Effector memory CD8-positive, alpha-beta T cell (primary cell): ENCODE data around the gene AIMP2.

Experiments used
- ATAC-seq: fragments of 150-1000 bp; cut with Tn5 transposase; replicated peaks from 2 replicates; pipeline ENCODE4 v1.10.0; 2021; ENCODE audit warnings: mild to moderate bottlenecking, moderate library complexity
- DNase-seq, 3 experiments: peaks; one replicate each; pipeline ENCODE4 v3.0.0; 2021
- H3K27ac Mint-ChIP-seq, 2 donors: one replicate each; pipeline ENCODE4 v1.8.0; 2022; ENCODE audit warnings: mild to moderate bottlenecking in 2 of 2, mixed read lengths in 2 of 2, moderate library complexity in 2 of 2
- H3K27me3 Mint-ChIP-seq, 2 donors: one replicate each; pipeline ENCODE4 v1.8.0; 2022; ENCODE audit warnings: mixed read lengths in 2 of 2
- H3K36me3 Mint-ChIP-seq: one replicate; pipeline ENCODE4 v1.8.0; 2022; ENCODE audit warnings: mild to moderate bottlenecking, moderate library complexity, mixed read lengths; ENCODE audit not compliant: insufficient read depth
- H3K4me1 Mint-ChIP-seq, 2 donors: one replicate each; pipeline ENCODE4 v1.8.0; 2022; ENCODE audit warnings: low read depth in 2 of 2, mixed read lengths in 2 of 2
- H3K4me3 Mint-ChIP-seq, 2 donors: one replicate each; pipeline ENCODE4 v1.8.0; 2022; ENCODE audit warnings: mild to moderate bottlenecking in 2 of 2, mixed read lengths in 2 of 2, moderate library complexity in 2 of 2
- H3K9me3 Mint-ChIP-seq, 2 donors: one replicate each; pipeline ENCODE4 v1.8.0; 2022; ENCODE audit warnings: mixed read lengths in 2 of 2

Gene AIMP2

DNA sequence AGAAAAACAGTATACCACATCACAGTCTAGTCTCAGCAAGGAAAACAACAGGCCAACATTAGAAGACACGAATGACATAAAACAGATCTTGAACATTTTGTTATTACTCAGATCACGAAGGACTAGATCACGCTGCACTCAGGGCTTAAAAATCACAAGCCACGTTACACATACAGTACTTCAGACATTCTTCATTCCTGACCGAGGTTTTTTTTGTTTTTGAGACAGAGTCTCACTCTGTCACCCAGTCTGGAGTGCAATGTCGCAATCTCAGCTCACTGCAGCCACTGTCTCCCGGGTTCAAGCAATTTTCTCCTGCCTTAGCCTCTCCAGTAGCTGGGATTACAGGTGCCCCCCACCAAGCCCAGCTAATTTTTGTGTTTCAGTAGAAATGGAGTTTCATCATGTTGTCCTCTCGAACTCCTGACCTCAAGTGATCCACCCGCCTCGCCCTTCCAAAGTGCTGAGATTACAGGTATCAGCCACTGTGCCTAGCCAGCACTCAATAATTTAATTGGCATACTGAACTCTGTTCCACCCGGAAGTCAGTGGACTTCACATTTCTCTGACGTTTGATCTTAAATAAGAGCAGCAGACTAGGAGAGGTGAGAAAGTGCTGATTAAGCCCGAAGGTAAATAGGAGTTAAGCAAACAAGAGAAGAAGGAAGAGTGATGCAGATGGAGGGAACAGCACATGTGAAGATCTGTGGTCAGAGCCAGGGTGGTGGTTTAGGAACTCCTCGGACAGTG lies 3.5 kb downstream of the AIMP2 start:
- no peaks in the 10 kb centered on the region for H3K9me3 Mint-ChIP-seq
- no peak for ATAC-seq
- DNase-seq: no peak
- H3K36me3 Mint-ChIP-seq: peaks cover 26% of the 10 kb centered on the region
- H3K4me1 Mint-ChIP-seq: peaks cover 11 to 17% of the 10 kb centered on the region in 2 donors
- H3K27ac Mint-ChIP-seq: peak overlapping the region in 1 of 2 donors; percentile 77
- no peaks in the 10 kb centered on the region for H3K27me3 Mint-ChIP-seq
- no peak overlapping the region for H3K4me3 Mint-ChIP-seq

- peaks cover 51% of the 10 kb centered on the region for H3K36me3 Mint-ChIP-seq
- peaks cover 5 to 6% of the 10 kb centered on the region in 2 donors for H3K4me1 Mint-ChIP-seq
- ATAC-seq: no peak
- H3K4me3 Mint-ChIP-seq: no peak overlapping the region
- DNase-seq: no peak
- no peaks in the 10 kb centered on the region for H3K9me3 Mint-ChIP-seq
- no peak overlapping the region for H3K27ac Mint-ChIP-seq
- no peaks in the 10 kb centered on the region for H3K27me3 Mint-ChIP-seq
Observed at GRCh38 chr7:6015917-6016652, 7.0 kb downstream of the AIMP2 start.

DNA sequence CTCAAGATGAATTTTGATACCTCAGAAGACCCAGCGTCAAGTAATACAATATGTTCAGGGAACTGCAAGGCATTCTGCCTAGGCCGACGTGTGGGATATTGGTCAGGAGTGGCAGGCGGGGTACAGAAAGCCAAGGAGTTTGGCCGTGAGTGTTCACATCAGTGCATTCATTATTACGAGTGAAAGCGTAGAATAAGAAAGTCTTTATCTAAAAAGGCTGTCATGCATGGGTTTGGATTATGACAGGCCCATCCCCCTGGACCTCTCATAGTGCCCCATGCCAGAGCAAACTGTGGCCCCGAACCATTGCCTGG lies 7.5 kb downstream of the AIMP2 start:
- peaks cover 54% of the 10 kb centered on the region for H3K36me3 Mint-ChIP-seq
- peaks cover 5% of the 10 kb centered on the region in 2 donors for H3K4me1 Mint-ChIP-seq
- no peak overlapping the region for H3K27ac Mint-ChIP-seq
- no peaks in the 10 kb centered on the region for H3K27me3 Mint-ChIP-seq
- no peak overlapping the region for H3K4me3 Mint-ChIP-seq
- no peaks in the 10 kb centered on the region for H3K9me3 Mint-ChIP-seq
- DNase-seq (no peak), ATAC-seq (no peak)

DNA sequence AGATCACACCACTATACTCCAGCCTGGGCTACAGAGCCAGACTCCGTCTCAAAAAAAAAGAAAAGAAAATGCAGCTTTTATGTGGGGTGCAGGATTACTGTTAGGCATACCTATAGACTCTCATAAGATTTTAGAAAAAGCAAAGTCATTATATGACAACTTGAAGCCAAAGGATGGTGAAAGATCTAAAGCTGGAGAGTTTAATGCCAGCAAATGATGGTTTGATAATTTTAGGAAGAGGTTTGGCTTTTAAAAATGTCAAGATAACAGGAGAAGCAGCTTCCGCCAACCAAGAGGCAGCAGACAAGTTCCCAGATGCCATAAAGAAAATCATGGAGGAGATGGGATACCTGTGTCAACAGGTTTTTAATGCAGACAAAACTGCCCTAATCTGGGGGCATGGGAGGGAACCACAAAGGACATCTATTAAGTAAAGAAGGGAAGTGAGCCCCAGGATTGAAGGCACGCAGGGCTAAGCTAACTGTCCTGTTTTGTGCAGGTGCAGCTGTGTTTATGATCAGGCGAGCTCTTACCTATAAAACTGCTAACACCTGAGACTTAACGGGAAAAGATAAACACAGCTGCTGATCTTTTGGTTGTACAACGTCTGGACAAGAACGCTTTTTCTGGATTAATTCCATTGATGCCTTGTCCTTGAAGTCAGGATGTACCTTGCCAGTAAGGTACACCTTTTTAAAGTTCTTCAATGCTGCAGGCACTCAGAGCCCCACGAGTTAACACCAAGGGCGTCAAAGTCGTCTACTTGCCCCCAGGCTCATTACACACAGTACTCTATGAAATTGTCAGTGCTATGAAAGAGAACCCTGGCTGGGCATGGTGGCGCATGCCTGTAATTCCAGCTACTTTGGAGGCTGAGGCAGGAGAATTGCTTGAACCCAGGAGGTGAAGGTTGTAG lies 11.6 kb downstream of the AIMP2 start:
- Mint-ChIP-seq H3K27me3 (no peaks in the 10 kb centered on the region), H3K36me3 (peaks cover 80% of the 10 kb centered on the region), H3K4me3 (no peak overlapping the region), H3K9me3 (no peaks in the 10 kb centered on the region), H3K4me1 (peaks cover 3 to 6% of the 10 kb centered on the region in 2 donors), H3K27ac (peak overlapping the region in 1 of 2 donors; percentile 41)
- ATAC-seq (no peak), DNase-seq (no peak)

- Mint-ChIP-seq H3K4me1 (peaks cover 16 to 17% of the 10 kb centered on the region in 2 donors), H3K4me3 (no peak overlapping the region), H3K27me3 (no peaks in the 10 kb centered on the region), H3K27ac (peak overlapping the region in 1 of 2 donors; percentile 46), H3K36me3 (peaks cover 82% of the 10 kb centered on the region), H3K9me3 (no peaks in the 10 kb centered on the region)
- DNase-seq (no peak), ATAC-seq (no peak)
Observed at GRCh38 chr7:6022707-6023106, 13.6 kb downstream of the AIMP2 start.

DNA sequence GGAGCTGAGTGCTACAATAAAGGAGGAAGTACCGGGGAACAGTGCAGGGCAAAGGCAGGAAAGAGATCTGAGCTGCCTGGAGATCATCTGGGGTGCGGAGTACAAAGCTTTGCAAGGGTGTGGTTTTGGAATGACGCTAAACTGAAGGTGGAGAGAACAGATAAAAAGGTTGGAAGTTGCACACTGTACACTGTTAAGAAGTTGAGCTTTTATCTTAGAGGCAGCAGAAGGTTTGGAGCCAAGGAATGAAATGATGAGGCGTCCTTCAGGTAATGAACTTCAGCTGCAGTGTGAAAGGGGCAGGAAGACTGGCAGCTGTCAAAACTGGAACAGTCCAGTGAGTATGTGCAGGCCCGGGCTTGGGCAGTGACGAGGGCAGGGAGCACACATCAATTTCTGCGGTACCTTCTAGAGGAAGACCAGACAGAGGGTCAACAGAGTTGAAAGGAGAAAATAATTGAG lies 14.9 kb downstream of the AIMP2 start:
- Mint-ChIP-seq H3K27ac (peak overlapping the region in 1 of 2 donors; percentile 20), H3K27me3 (no peaks in the 10 kb centered on the region), H3K4me1 (peaks cover 16 to 17% of the 10 kb centered on the region in 2 donors), H3K9me3 (no peaks in the 10 kb centered on the region), H3K4me3 (no peak overlapping the region), H3K36me3 (peaks cover 82% of the 10 kb centered on the region)
- ATAC-seq (no peak), DNase-seq (no peak)

GRCh38 chr7:6026011-6026819 lies 17.1 kb downstream of the AIMP2 start:
- Mint-ChIP-seq H3K27ac (peak overlapping the region; percentile 88 to 93), H3K4me3 (peak overlapping the region; percentile 80 to 81)

DNA sequence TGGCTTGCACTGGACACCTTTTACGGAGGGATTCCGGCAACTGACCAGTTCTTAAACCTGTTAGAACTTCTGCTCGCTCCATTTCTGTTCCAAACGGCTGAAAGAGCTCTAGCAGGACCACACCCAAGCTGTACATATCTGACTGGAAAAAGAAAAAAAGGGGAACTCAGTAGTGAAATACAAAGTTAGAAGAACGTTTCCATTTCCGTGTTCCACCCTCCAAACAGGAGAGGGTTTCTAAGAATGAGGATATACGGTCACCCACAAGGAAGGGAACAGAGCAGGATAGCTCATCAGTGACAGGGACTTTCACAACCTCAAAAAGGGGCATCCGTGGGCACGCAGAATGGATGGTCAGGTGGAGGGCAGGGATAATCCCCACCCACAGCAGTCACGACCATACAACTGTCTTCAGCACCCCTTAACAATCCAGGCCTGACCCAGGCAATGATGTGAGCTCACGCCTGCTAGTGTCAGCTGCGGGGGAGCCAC lies 17.8 kb downstream of the AIMP2 start:
- Mint-ChIP-seq H3K9me3 (no peaks in the 10 kb centered on the region), H3K4me1 (peaks cover 22 to 26% of the 10 kb centered on the region in 2 donors), H3K27me3 (no peaks in the 10 kb centered on the region), H3K36me3 (peaks cover 64% of the 10 kb centered on the region), H3K27ac (peak overlapping the region; percentile 88 to 93), H3K4me3 (peak overlapping the region; percentile 80 to 81)
- no peak for ATAC-seq
- DNase-seq: no peak

More at GRCh38 chr7:6026011-6026819, 17.1 kb downstream of the AIMP2 start:
- Mint-ChIP-seq H3K27me3 (no peaks in the 10 kb centered on the region), H3K4me1 (peaks cover 16 to 19% of the 10 kb centered on the region in 2 donors), H3K36me3 (peaks cover 66% of the 10 kb centered on the region), H3K9me3 (no peaks in the 10 kb centered on the region)
- ATAC-seq (peak; percentile 100), DNase-seq (peak; percentile 62 to 69 (median 63))

DNA sequence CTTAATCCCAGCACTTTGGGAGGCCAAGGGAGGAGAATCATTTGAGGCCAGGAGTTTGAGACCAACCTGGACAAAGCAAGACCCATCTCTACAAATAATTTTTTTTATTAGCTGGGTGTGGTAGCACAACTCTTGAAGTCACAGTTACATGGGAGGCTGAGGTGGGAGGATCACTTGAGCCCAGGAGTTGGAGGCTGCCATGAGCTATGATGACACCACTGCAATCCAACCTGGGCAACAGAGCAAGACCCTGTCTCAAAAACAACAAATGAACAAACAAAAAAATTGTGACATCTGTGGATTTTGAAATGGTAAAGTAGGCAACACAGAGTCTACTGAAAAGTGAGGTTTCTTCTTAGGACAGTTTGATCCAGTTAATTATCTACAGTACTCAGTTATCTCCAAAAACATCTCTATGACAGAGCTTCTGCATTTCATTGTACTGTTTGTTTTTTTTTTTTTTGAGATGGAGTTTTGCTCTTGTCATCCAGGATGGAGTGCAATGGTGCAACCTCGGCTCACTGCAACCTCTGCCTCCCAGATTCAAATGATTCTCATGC lies 18.8 kb downstream of the AIMP2 start:
- no peak for DNase-seq
- peak overlapping the region; percentile 88 to 93 for H3K27ac Mint-ChIP-seq

GRCh38 chr7:6028563-6028962 lies 19.5 kb downstream of the AIMP2 start:
- DNase-seq (no peak), ATAC-seq (no peak)
- H3K9me3 Mint-ChIP-seq: no peaks in the 10 kb centered on the region
- peaks cover 51% of the 10 kb centered on the region for H3K36me3 Mint-ChIP-seq
- peaks cover 25 to 35% of the 10 kb centered on the region in 2 donors for H3K4me1 Mint-ChIP-seq
- no peaks in the 10 kb centered on the region for H3K27me3 Mint-ChIP-seq
- peak overlapping the region in 1 of 2 donors; percentile 51 for H3K27ac Mint-ChIP-seq
- no peak overlapping the region for H3K4me3 Mint-ChIP-seq

More for the DNA sequence above, 18.8 kb downstream of the AIMP2 start:
- H3K9me3 Mint-ChIP-seq: no peaks in the 10 kb centered on the region
- ATAC-seq: no peak
- H3K36me3 Mint-ChIP-seq: peaks cover 55% of the 10 kb centered on the region
- no peaks in the 10 kb centered on the region for H3K27me3 Mint-ChIP-seq
- H3K4me3 Mint-ChIP-seq: no peak overlapping the region
- peaks cover 21 to 32% of the 10 kb centered on the region in 2 donors for H3K4me1 Mint-ChIP-seq

GRCh38 chr7:6030988-6031387 lies 21.9 kb downstream of the AIMP2 start, which contains the start of gene ANKRD61:
TSS of gene ANKRD61 (plus strand) at chr7:6031376. CDS start at chr7:6031376, 0 bp downstream.
- Mint-ChIP-seq H3K36me3 (peaks cover 48% of the 10 kb centered on the region), H3K4me1 (peaks cover 25 to 32% of the 10 kb centered on the region in 2 donors), H3K27ac (peak within 1 kb of the TSS; percentile 60 to 78), H3K4me3 (peak within 1 kb of the TSS; percentile 64 to 75), H3K27me3 (no peaks in the 10 kb centered on the region), H3K9me3 (no peaks in the 10 kb centered on the region)
- ATAC-seq (no peak), DNase-seq (no peak)

DNA sequence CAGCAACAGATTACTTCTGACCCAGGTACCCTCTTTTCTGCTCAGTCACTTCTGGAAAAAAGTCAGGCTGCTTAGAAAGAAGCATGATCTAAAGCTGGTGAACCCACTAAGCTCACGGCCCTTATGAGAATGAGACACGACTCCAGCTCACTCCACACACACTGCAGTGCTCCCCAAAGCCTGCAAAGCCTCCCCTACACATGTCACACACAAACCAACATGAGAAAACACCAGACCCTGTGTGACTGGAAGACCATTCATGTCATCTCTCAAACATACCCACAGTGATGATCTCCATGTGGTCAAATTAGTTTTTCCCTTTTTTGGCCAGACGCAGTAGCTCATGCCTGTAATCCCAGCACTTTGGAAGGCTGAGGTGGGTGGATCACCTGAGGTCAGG lies 22.5 kb downstream of the AIMP2 start:
- ATAC-seq: peak; percentile 58
- H3K27ac Mint-ChIP-seq: peak overlapping the region; percentile 60 to 78
- peaks cover 48% of the 10 kb centered on the region for H3K36me3 Mint-ChIP-seq
- H3K9me3 Mint-ChIP-seq: no peaks in the 10 kb centered on the region
- DNase-seq: no peak
- H3K27me3 Mint-ChIP-seq: no peaks in the 10 kb centered on the region
- H3K4me1 Mint-ChIP-seq: peaks cover 19 to 27% of the 10 kb centered on the region in 2 donors
- peak overlapping the region; percentile 64 to 75 for H3K4me3 Mint-ChIP-seq
